Measurements from ENCODE around the gene CCND3. TPM values are rescaled to one million over a fixed set of nuclear protein-coding genes. Genes with fewer than 3 reads are reported as not detected.
"Not testable (repeated sequence)": the region's sequence is repeated elsewhere in the genome, so short reads cannot be mapped to it uniquely, and the experiment has no call there.

CCND3 gene
- total and polyA plus RNA-seq, 2 experiments from 2014 or later, result 19.7 to 30.9 TPM

DNA sequence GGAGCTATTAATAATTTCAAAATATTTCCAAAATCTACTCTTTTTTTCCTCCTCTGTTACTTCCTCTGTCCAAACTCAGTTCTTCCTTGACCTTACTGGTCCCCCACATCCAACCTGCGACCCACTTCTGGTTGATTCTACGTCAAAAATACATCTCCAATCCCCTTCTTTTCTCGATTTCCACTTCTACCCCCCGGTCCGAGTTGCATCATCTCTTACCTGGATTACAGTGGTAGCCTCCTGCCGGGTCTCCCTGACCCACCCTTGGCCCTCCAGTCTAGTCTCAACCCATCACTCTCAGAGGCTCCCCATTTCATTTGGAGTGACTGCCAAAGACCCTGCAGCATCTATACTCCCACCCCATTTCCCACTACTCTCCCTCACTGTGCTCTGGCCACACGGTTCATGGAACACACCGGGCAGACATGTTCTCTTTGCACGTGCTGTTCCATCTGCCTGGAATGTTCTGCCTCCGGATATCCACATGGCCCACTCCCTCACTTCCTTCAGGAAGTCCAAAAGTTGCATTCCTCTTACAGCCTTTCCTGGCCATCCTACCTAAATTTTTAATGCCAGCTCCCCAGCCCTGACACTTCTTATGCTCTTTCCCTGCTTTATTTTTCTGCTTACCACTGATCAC lies 6.1 kb upstream of the CCND3 start:
- Mint-ChIP-seq H3K36me3 (ENCODE audit: low read depth) (no peaks in the 10 kb centered on the region), H3K27ac (no peak overlapping the region), H3K27me3 (ENCODE audit: insufficient read depth, low read depth, poor library complexity) (peaks cover 6% of the 10 kb centered on the region), H3K9me3 (no peaks in the 10 kb centered on the region), H3K4me1 (no peaks in the 10 kb centered on the region), H3K4me3 (no peak overlapping the region)
- TF ChIP-seq ZNF331 (CRISPR knock-in tag; IDR thresholded peaks at IDR 0.05; ENCODE audit: low read depth) (no peak), JUNB (IDR thresholded peaks at IDR 0.05; ENCODE audit: unreplicated experiment) (no peak), ZNF114 (CRISPR knock-in tag; IDR thresholded peaks at IDR 0.05) (no peak), NANOG (IDR thresholded peaks at IDR 0.05; ENCODE audit: borderline replicate concordance) (no peak)
- TF ChIP-seq, protein P1, sequence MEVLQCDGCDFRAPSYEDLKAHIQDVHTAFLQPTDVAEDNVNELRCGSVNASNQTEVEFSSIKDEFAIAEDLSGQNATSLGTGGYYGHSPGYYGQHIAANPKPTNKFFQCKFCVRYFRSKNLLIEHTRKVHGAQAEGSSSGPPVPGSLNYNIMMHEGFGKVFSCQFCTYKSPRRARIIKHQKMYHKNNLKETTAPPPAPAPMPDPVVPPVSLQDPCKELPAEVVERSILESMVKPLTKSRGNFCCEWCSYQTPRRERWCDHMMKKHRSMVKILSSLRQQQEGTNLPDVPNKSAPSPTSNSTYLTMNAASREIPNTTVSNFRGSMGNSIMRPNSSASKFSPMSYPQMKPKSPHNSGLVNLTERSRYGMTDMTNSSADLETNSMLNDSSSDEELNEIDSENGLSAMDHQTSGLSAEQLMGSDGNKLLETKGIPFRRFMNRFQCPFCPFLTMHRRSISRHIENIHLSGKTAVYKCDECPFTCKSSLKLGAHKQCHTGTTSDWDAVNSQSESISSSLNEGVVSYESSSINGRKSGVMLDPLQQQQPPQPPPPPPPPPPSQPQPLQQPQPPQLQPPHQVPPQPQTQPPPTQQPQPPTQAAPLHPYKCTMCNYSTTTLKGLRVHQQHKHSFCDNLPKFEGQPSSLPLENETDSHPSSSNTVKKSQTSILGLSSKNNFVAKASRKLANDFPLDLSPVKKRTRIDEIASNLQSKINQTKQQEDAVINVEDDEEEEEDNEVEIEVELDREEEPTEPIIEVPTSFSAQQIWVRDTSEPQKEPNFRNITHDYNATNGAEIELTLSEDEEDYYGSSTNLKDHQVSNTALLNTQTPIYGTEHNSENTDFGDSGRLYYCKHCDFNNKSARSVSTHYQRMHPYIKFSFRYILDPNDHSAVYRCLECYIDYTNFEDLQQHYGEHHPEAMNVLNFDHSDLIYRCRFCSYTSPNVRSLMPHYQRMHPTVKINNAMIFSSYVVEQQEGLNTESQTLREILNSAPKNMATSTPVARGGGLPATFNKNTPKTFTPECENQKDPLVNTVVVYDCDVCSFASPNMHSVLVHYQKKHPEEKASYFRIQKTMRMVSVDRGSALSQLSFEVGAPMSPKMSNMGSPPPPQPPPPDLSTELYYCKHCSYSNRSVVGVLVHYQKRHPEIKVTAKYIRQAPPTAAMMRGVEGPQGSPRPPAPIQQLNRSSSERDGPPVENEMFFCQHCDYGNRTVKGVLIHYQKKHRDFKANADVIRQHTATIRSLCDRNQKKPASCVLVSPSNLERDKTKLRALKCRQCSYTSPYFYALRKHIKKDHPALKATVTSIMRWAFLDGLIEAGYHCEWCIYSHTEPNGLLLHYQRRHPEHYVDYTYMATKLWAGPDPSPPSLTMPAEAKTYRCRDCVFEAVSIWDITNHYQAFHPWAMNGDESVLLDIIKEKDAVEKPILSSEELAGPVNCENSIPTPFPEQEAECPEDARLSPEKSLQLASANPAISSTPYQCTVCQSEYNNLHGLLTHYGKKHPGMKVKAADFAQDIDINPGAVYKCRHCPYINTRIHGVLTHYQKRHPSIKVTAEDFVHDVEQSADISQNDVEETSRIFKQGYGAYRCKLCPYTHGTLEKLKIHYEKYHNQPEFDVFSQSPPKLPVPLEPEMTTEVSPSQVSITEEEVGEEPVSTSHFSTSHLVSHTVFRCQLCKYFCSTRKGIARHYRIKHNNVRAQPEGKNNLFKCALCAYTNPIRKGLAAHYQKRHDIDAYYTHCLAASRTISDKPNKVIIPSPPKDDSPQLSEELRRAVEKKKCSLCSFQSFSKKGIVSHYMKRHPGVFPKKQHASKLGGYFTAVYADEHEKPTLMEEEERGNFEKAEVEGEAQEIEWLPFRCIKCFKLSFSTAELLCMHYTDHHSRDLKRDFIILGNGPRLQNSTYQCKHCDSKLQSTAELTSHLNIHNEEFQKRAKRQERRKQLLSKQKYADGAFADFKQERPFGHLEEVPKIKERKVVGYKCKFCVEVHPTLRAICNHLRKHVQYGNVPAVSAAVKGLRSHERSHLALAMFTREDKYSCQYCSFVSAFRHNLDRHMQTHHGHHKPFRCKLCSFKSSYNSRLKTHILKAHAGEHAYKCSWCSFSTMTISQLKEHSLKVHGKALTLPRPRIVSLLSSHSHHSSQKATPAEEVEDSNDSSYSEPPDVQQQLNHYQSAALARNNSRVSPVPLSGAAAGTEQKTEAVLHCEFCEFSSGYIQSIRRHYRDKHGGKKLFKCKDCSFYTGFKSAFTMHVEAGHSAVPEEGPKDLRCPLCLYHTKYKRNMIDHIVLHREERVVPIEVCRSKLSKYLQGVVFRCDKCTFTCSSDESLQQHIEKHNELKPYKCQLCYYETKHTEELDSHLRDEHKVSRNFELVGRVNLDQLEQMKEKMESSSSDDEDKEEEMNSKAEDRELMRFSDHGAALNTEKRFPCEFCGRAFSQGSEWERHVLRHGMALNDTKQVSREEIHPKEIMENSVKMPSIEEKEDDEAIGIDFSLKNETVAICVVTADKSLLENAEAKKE (CRISPR knock-in tag; IDR thresholded peaks at IDR 0.05), result no peak
- no peak overlapping the region for H3K4me2 ChIP-seq
- H3K9me2 ChIP-seq (ENCODE audit: insufficient read depth), result no peaks in the 10 kb centered on the region
- no peaks in the 10 kb centered on the region for H3K27me3 ChIP-seq (ENCODE audit: insufficient read depth)
- H3K4me3 ChIP-seq, result no peak overlapping the region
- DNase-seq (ENCODE audit: low spot score) (no peak), ATAC-seq (no peak)
- H2AFZ ChIP-seq, result peak overlapping the region; percentile 76
- H3K4me1 ChIP-seq (ENCODE audit: insufficient read depth), result no peaks in the 10 kb centered on the region
- no peaks in the 10 kb centered on the region for H3K36me3 ChIP-seq (ENCODE audit: insufficient read depth)
- H4K20me1 ChIP-seq (replicated peaks; ENCODE audit: insufficient read depth), result no peaks in the 10 kb centered on the region
- H3K27ac ChIP-seq (ENCODE audit: low read depth), result no peak overlapping the region
- H3F3A ChIP-seq (replicated peaks; ENCODE audit: low read depth), result no peaks in the 10 kb centered on the region
- no peaks in the 10 kb centered on the region for H3K79me2 ChIP-seq (replicated peaks; ENCODE audit: insufficient read depth)

DNA sequence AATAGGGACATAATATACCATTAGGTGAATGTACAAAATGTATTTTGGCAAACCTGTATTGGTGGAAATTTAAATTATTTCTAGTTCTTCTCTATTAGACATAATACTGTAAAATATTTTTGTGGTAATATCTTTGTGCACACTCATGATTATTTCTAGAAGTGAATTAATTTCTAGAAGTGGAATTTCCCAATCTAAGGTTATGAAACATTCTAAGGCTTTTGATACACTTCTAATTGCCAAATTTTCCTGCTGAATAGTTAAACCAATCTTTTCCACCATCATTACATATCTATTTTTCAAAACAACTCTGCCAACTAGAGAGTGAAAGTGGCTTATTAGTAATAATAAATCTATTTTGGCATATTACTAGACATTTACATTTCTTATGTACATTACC lies 1.8 kb upstream of the CCND3 start:
- ATAC-seq, result no peak
- Histone ChIP-seq H3K4me2 (no peak overlapping the region), H3K9me2 (ENCODE audit: insufficient read depth) (no peaks in the 10 kb centered on the region), H2AFZ (no peak overlapping the region), H3K79me2 (replicated peaks; ENCODE audit: insufficient read depth) (no peaks in the 10 kb centered on the region), H3K36me3 (ENCODE audit: insufficient read depth) (no peaks in the 10 kb centered on the region), H3K4me3 (no peak overlapping the region), H3K4me1 (ENCODE audit: insufficient read depth) (peaks cover 22% of the 10 kb centered on the region), H3F3A (replicated peaks; ENCODE audit: low read depth) (peaks cover 25% of the 10 kb centered on the region), H3K27me3 (ENCODE audit: insufficient read depth) (no peaks in the 10 kb centered on the region), H4K20me1 (replicated peaks; ENCODE audit: insufficient read depth) (no peaks in the 10 kb centered on the region), H3K27ac (ENCODE audit: low read depth) (no peak overlapping the region)
- H3K4me3 Mint-ChIP-seq, result no peak overlapping the region
- no peaks in the 10 kb centered on the region for H3K36me3 Mint-ChIP-seq (ENCODE audit: low read depth)
- no peaks in the 10 kb centered on the region for H3K9me3 Mint-ChIP-seq
- TF ChIP-seq, protein P2, sequence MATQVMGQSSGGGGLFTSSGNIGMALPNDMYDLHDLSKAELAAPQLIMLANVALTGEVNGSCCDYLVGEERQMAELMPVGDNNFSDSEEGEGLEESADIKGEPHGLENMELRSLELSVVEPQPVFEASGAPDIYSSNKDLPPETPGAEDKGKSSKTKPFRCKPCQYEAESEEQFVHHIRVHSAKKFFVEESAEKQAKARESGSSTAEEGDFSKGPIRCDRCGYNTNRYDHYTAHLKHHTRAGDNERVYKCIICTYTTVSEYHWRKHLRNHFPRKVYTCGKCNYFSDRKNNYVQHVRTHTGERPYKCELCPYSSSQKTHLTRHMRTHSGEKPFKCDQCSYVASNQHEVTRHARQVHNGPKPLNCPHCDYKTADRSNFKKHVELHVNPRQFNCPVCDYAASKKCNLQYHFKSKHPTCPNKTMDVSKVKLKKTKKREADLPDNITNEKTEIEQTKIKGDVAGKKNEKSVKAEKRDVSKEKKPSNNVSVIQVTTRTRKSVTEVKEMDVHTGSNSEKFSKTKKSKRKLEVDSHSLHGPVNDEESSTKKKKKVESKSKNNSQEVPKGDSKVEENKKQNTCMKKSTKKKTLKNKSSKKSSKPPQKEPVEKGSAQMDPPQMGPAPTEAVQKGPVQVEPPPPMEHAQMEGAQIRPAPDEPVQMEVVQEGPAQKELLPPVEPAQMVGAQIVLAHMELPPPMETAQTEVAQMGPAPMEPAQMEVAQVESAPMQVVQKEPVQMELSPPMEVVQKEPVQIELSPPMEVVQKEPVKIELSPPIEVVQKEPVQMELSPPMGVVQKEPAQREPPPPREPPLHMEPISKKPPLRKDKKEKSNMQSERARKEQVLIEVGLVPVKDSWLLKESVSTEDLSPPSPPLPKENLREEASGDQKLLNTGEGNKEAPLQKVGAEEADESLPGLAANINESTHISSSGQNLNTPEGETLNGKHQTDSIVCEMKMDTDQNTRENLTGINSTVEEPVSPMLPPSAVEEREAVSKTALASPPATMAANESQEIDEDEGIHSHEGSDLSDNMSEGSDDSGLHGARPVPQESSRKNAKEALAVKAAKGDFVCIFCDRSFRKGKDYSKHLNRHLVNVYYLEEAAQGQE (IDR thresholded peaks at IDR 0.05; ENCODE audit: unreplicated experiment), result no peak
- TF ChIP-seq JUNB (IDR thresholded peaks at IDR 0.05; ENCODE audit: unreplicated experiment), result no peak
- H3K4me1 Mint-ChIP-seq, result peaks cover 24% of the 10 kb centered on the region
- DNase-seq (ENCODE audit: low spot score), result no peak
- no peak overlapping the region for H3K27ac Mint-ChIP-seq
- peaks cover 18% of the 10 kb centered on the region for H3K27me3 Mint-ChIP-seq (ENCODE audit: insufficient read depth, low read depth, poor library complexity)

DNA sequence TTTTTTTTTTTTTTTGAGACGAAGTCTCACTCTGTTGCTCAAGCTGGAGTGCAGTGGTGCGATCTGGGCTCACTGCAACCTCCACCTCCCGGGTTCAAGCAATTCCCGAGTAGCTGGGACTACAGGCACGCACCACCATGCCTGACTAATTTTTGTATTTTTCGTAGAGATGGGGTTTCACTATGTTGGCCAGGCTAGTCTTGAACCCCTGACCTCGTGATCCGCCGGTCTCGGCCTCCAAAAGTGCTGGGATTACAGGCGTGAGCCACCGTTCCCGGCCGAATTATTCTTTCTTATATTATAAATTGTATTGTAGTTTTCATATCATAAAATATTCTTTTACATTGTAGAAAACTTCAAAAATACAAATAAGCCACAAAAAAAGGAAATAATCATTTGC lies 1.3 kb upstream of the CCND3 start:
- not testable (repeated sequence) for H3K27ac Mint-ChIP-seq; H2AFZ ChIP-seq; H3K4me3 ChIP-seq; ATAC-seq; H3K36me3 ChIP-seq (ENCODE audit: insufficient read depth); H3K4me2 ChIP-seq; H3K27ac ChIP-seq (ENCODE audit: low read depth); H3K36me3 Mint-ChIP-seq (ENCODE audit: low read depth); H3K79me2 ChIP-seq (replicated peaks; ENCODE audit: insufficient read depth); H3K9me3 Mint-ChIP-seq; H3K27me3 ChIP-seq (ENCODE audit: insufficient read depth); H3K9me2 ChIP-seq (ENCODE audit: insufficient read depth); DNase-seq (ENCODE audit: low spot score); H3K4me3 Mint-ChIP-seq; H4K20me1 ChIP-seq (replicated peaks; ENCODE audit: insufficient read depth)
- H3K27me3 Mint-ChIP-seq (ENCODE audit: insufficient read depth, low read depth, poor library complexity), result peaks cover 18% of the 10 kb centered on the region
- peaks cover 25% of the 10 kb centered on the region for H3F3A ChIP-seq (replicated peaks; ENCODE audit: low read depth)
- H3K4me1 Mint-ChIP-seq, result peaks cover 29% of the 10 kb centered on the region
- peaks cover 25% of the 10 kb centered on the region for H3K4me1 ChIP-seq (ENCODE audit: insufficient read depth)
